Gastroesophageal sphincter (tissue), 4 donors: ENCODE results near the gene NBDY. TPM values are rescaled to one million over a fixed set of nuclear protein-coding genes. Genes with fewer than 3 reads are reported as not detected.

Experiments used
- ATAC-seq: fragments of 150-250 bp; one replicate; pipeline ENCODE4 v1.9.1; 2016; ENCODE audit warnings: mild to moderate bottlenecking, moderate library complexity
- H3K27ac ChIP-seq, 4 donors: fragments of 200-600 bp; sonication (generic) in 3 of 4; 1 replicate in 3 of 4; 2 replicates in 1 of 4; pipeline ENCODE4 v1.5.1; 2016 to 2019
- H3K27me3 ChIP-seq: fragments of 200-600 bp; sonication (generic); one replicate; pipeline ENCODE4 v1.5.1; 2019
- H3K36me3 ChIP-seq, 2 donors: fragments of 200-600 bp; sonication (generic); one replicate each; pipeline ENCODE4 v1.5.1; 2019; ENCODE audit warnings: control low read depth in 1 of 2
- H3K4me1 ChIP-seq, 3 donors: fragments of 200-600 bp; sonication (generic); 1 replicate in 2 of 3; 2 replicates in 1 of 3; pipeline ENCODE4 v1.5.1; 2016 to 2019; ENCODE audit warnings: control low read depth in 2 of 3
- H3K4me3 ChIP-seq, 2 donors: fragments of 200-600 bp; sonication (generic); one replicate each; pipeline ENCODE4 v1.5.1; 2019; ENCODE audit warnings: mild to moderate bottlenecking in 1 of 2, moderate library complexity in 1 of 2
- H3K9me3 ChIP-seq, 3 donors: fragments of 200-600 bp; sonication (generic); one replicate each; pipeline ENCODE4 v1.5.1; 2017 to 2019; ENCODE audit warnings: control low read depth in 2 of 3
- CTCF ChIP-seq, 4 experiments: fragments of 200-600 bp in 2 of 4; fragments of 450-650 bp in 2 of 4; sonication (generic) in 1 of 4; IDR thresholded peaks; one replicate each; pipeline ENCODE4 v1.5.1; 2017 to 2019; ENCODE audit warnings: antibody characterized with exemption in 4 of 4, mild to moderate bottlenecking in 2 of 4, moderate library complexity in 2 of 4
- EP300 ChIP-seq: sonication (generic); formaldehyde crosslinking; IDR thresholded peaks from one replicate; pipeline ENCODE4 v1.6.1; 2017; ENCODE audit warnings: antibody characterized with exemption, mild to moderate bottlenecking
- POLR2A ChIP-seq, 2 donors: fragments of 450-650 bp; IDR thresholded peaks; one replicate each; pipeline ENCODE4 v1.6.1; 2017; ENCODE audit warnings: antibody characterized with exemption in 2 of 2, mild to moderate bottlenecking in 2 of 2, moderate library complexity in 1 of 2
- POLR2AphosphoS5 ChIP-seq: sonication (generic); formaldehyde crosslinking; IDR thresholded peaks from one replicate; pipeline ENCODE4 v1.6.1; 2017; ENCODE audit warnings: antibody characterized with exemption
- WGBS, 2 donors: methylation state at CpG; one replicate each; pipeline ENCODE4 v1.1.5; 2018; ENCODE audit warnings: low coverage in 1 of 2; 5-methylcytosine and 5-hydroxymethylcytosine counted together
- total RNA-seq, 4 donors: library from RNA; depleted of rRNA; stranded (reverse); fragments of >200 nt; gene quantifications; one replicate each; pipeline ENCODE4 v1.1.0, GENCODE V29; 2016

The NBDY gene
- total RNA-seq, 4 donors from 2014 or later, result 6.6 to 16.0 (median 12.0) TPM

DNA sequence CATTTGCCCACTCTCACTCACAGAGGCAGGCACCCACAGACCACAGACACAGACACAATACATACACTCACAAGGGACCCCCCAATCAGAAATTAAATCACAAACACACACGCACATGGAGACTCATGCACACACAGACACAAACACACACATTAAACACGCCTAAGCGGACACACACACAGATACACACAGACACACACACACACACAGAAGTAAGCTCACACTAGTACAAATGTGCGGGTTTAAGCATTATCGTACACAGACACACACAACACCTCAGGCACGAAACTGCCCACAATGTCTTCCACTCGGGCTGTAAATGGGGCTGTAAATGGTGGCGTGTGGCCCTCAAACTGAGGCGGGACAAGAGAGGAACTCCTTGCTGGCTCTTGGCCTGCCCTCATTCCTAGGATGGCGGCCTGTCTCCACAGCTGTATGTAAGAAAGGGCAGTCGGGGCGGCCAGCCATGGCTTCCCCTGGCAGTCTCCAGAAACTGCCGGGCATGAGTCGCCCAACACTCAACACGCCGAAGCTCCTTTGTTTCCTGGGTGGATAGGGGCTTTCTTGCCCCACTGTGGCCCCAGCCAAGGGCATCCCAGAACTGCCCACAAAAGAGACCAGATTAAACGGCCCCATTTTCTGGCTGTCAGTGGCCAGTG lies 53.9 kb downstream of the NBDY start:
- H3K27ac ChIP-seq, result peak overlapping the region in 2 of 4 donors; percentile 79 to 85
- no peak for ATAC-seq

GRCh38 chrX:56783450-56783831 lies 54.4 kb downstream of the NBDY start:
- Histone ChIP-seq H3K27ac (peak overlapping the region in 2 of 4 donors; percentile 79 to 85), H3K9me3 (no peaks in the 10 kb centered on the region), H3K4me1 (peaks cover 0 to 6% (median 0%) of the 10 kb centered on the region in 3 donors), H3K36me3 (no peaks in the 10 kb centered on the region), H3K4me3 (no peak overlapping the region), H3K27me3 (no peaks in the 10 kb centered on the region)
- 51% methylated on average over 6 of the region's 12 CpGs; no CpG with 5 or more reads in 1 of the 2 donors for WGBS, 2 donors
- peak; percentile 47 for ATAC-seq
- TF ChIP-seq EP300 (no peak), CTCF (IDR thresholded peaks at IDR 0.05) (peak in 1 of 4 experiments; percentile 63)

More for the DNA sequence above, 53.9 kb downstream of the NBDY start:
- no peak overlapping the region for H3K4me3 ChIP-seq
- no peaks in the 10 kb centered on the region for H3K9me3 ChIP-seq
- TF ChIP-seq POLR2AphosphoS5 (no peak), EP300 (no peak), POLR2A (IDR thresholded peaks at IDR 0.05) (no peak), CTCF (IDR thresholded peaks at IDR 0.05) (no peak)
- peaks cover 0 to 6% (median 0%) of the 10 kb centered on the region in 3 donors for H3K4me1 ChIP-seq
- 60 to 77% methylated on average over 1 to 5 of the region's 17 CpGs for WGBS, 2 donors
- H3K36me3 ChIP-seq, result no peaks in the 10 kb centered on the region
- no peaks in the 10 kb centered on the region for H3K27me3 ChIP-seq

GRCh38 chrX:56783996-56784620 lies 55.1 kb downstream of the NBDY start:
- ATAC-seq, result no peak
- no peak for TF ChIP-seq POLR2AphosphoS5
- TF ChIP-seq POLR2A (IDR thresholded peaks at IDR 0.05), result no peak
- TF ChIP-seq CTCF (IDR thresholded peaks at IDR 0.05), result no peak
- TF ChIP-seq EP300, result no peak
- Histone ChIP-seq H3K4me3 (no peak overlapping the region), H3K27me3 (no peaks in the 10 kb centered on the region), H3K27ac (no peak overlapping the region), H3K36me3 (no peaks in the 10 kb centered on the region), H3K4me1 (peaks cover 0 to 6% (median 0%) of the 10 kb centered on the region in 3 donors), H3K9me3 (no peaks in the 10 kb centered on the region)
- WGBS, 2 donors, result 100% methylated on average over 1 to 3 of the region's 9 CpGs

GRCh38 chrX:56784666-56785065 lies 55.6 kb downstream of the NBDY start:
- H3K27ac ChIP-seq, result no peak overlapping the region
- no peaks in the 10 kb centered on the region for H3K9me3 ChIP-seq
- H3K36me3 ChIP-seq, result no peaks in the 10 kb centered on the region
- no peak overlapping the region for H3K4me3 ChIP-seq
- ATAC-seq, result no peak
- peaks cover 0 to 6% (median 0%) of the 10 kb centered on the region in 3 donors for H3K4me1 ChIP-seq
- 100% methylated on average over 8 of the region's 14 CpGs; no CpG with 5 or more reads in 1 of the 2 donors for WGBS, 2 donors
- TF ChIP-seq POLR2AphosphoS5 (no peak), CTCF (IDR thresholded peaks at IDR 0.05) (no peak), EP300 (no peak), POLR2A (IDR thresholded peaks at IDR 0.05) (no peak)
- no peaks in the 10 kb centered on the region for H3K27me3 ChIP-seq

GRCh38 chrX:56785442-56785841 lies 56.4 kb downstream of the NBDY start:
- Histone ChIP-seq H3K27ac (no peak overlapping the region), H3K9me3 (no peaks in the 10 kb centered on the region), H3K4me1 (peaks cover 0 to 6% (median 0%) of the 10 kb centered on the region in 3 donors), H3K27me3 (no peaks in the 10 kb centered on the region), H3K36me3 (no peaks in the 10 kb centered on the region), H3K4me3 (no peak overlapping the region)
- TF ChIP-seq POLR2AphosphoS5, result no peak
- TF ChIP-seq POLR2A (IDR thresholded peaks at IDR 0.05), result no peak
- no peak for TF ChIP-seq CTCF (IDR thresholded peaks at IDR 0.05)
- TF ChIP-seq EP300, result no peak
- ATAC-seq, result no peak
- WGBS, 2 donors, result 90% methylated on average over 4 of the region's 7 CpGs; no CpG with 5 or more reads in 1 of the 2 donors
